ENCODE measurements around the gene KDM2A. TPM values are rescaled to one million over a fixed set of nuclear protein-coding genes. Genes with fewer than 3 reads are reported as not detected.

KDM2A gene
- total RNA-seq, 1 donor from 2014 or later, result 97.5 TPM

- Mint-ChIP-seq H3K4me3 (no peak overlapping the region), H3K27me3 (no peaks in the 10 kb centered on the region), H3K4me1 (ENCODE audit: unreplicated experiment) (peaks cover 10% of the 10 kb centered on the region), H3K9me3 (no peaks in the 10 kb centered on the region), H3K27ac (no peak overlapping the region), H3K36me3 (no peaks in the 10 kb centered on the region)
- TF ChIP-seq CTCF (conservative IDR thresholded peaks at IDR 0.05), result no peak
- DNase-seq (ENCODE audit: extremely low spot score, unreplicated experiment), result no peak
Measured at GRCh38 chr11:67306769-67307544, 187.9 kb downstream of the KDM2A start.

- H3K36me3 Mint-ChIP-seq, result no peaks in the 10 kb centered on the region
- no peaks in the 10 kb centered on the region for H3K9me3 Mint-ChIP-seq
- H3K4me3 Mint-ChIP-seq, result no peak overlapping the region
- no peak for TF ChIP-seq CTCF (conservative IDR thresholded peaks at IDR 0.05)
- no peak overlapping the region for H3K27ac Mint-ChIP-seq
- no peak for DNase-seq (ENCODE audit: extremely low spot score, unreplicated experiment)
- H3K27me3 Mint-ChIP-seq, result no peaks in the 10 kb centered on the region
- peaks cover 11% of the 10 kb centered on the region for H3K4me1 Mint-ChIP-seq (ENCODE audit: unreplicated experiment)
Measured at GRCh38 chr11:67307545-67308001, 188.5 kb downstream of the KDM2A start.

Other genes with a start within 250 kb of the KDM2A start
- 14.8 and 25.7 TPM in 2 replicates for gene PC, start 160.9 kb upstream of the KDM2A start, total RNA-seq (ENCODE audit: low replicate concordance)
- gene C11orf86, start 144.0 kb upstream of the KDM2A start, total RNA-seq (ENCODE audit: low replicate concordance), result 0.77 and 2.6 TPM in 2 replicates
- 0.24 and 0.55 TPM in 2 replicates for gene SYT12, start 96.1 kb upstream of the KDM2A start, total RNA-seq (ENCODE audit: low replicate concordance)
- gene RHOD, start 62.4 kb upstream of the KDM2A start, total RNA-seq (ENCODE audit: low replicate concordance), result 21.2 and 95.6 TPM in 2 replicates
- gene GRK2, start 147.2 kb downstream of the KDM2A start, total RNA-seq (ENCODE audit: low replicate concordance), result 53.1 and 62.2 TPM in 2 replicates
- 70.5 and 80.9 TPM in 2 replicates for gene ANKRD13D, start 170.0 kb downstream of the KDM2A start, total RNA-seq (ENCODE audit: low replicate concordance)
- gene SSH3, start 184.3 kb downstream of the KDM2A start, total RNA-seq (ENCODE audit: low replicate concordance), result 32.0 and 40.9 TPM in 2 replicates
- gene POLD4, start 234.3 kb downstream of the KDM2A start, total RNA-seq (ENCODE audit: low replicate concordance), result 15.0 and 29.4 TPM in 2 replicates